PFSK-1 (cell line): ENCODE measurements around the gene MCRIP2.

Source experiments
- FOXP2 ChIP-seq: optimal IDR thresholded peaks from 2 replicates; pipeline ENCODE3; 2011; ENCODE audit warnings: borderline replicate concordance, control low read depth, inconsistent platforms; ENCODE audit not compliant: insufficient read depth; ENCODE audit errors: extremely low read length, extremely low read depth
- POLR2AphosphoS5 ChIP-seq: IDR thresholded peaks from 2 replicates; pipeline ENCODE4 v1.6.1; 2012; ENCODE audit warnings: low read depth, mild to moderate bottlenecking, control low read depth, low read length, moderate library complexity
- SIN3A ChIP-seq: IDR thresholded peaks from 2 replicates; pipeline ENCODE4 v1.6.1; 2012; ENCODE audit warnings: mild to moderate bottlenecking, low read length, moderate library complexity, borderline replicate concordance; ENCODE audit not compliant: insufficient read depth
- TAF1 ChIP-seq: IDR thresholded peaks from 2 replicates; pipeline ENCODE4 v1.6.1; 2012; ENCODE audit warnings: low read length, control low read depth, borderline replicate concordance; ENCODE audit not compliant: insufficient read depth
- TF ChIP-seq, protein P1 (sequence below), 2 experiments: IDR thresholded peaks; 2 replicates each; pipeline versions ENCODE4 v1.6.1 to v1.8.0; 2011 to 2012; ENCODE audit warnings: low read depth in 2 of 2, low read length in 2 of 2, control low read depth in 1 of 2, inconsistent platforms in 1 of 2, mild to moderate bottlenecking in 1 of 2, moderate library complexity in 1 of 2; ENCODE audit not compliant: insufficient read depth in 1 of 2

MCRIP2 gene

GRCh38 chr16:617855-618254 lies 23.8 kb upstream of the MCRIP2 start:
- TF ChIP-seq, protein P1, sequence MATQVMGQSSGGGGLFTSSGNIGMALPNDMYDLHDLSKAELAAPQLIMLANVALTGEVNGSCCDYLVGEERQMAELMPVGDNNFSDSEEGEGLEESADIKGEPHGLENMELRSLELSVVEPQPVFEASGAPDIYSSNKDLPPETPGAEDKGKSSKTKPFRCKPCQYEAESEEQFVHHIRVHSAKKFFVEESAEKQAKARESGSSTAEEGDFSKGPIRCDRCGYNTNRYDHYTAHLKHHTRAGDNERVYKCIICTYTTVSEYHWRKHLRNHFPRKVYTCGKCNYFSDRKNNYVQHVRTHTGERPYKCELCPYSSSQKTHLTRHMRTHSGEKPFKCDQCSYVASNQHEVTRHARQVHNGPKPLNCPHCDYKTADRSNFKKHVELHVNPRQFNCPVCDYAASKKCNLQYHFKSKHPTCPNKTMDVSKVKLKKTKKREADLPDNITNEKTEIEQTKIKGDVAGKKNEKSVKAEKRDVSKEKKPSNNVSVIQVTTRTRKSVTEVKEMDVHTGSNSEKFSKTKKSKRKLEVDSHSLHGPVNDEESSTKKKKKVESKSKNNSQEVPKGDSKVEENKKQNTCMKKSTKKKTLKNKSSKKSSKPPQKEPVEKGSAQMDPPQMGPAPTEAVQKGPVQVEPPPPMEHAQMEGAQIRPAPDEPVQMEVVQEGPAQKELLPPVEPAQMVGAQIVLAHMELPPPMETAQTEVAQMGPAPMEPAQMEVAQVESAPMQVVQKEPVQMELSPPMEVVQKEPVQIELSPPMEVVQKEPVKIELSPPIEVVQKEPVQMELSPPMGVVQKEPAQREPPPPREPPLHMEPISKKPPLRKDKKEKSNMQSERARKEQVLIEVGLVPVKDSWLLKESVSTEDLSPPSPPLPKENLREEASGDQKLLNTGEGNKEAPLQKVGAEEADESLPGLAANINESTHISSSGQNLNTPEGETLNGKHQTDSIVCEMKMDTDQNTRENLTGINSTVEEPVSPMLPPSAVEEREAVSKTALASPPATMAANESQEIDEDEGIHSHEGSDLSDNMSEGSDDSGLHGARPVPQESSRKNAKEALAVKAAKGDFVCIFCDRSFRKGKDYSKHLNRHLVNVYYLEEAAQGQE (IDR thresholded peaks at IDR 0.05; ENCODE audit: insufficient read depth in 1 of 2, low read depth in 2 of 2, low read length in 2 of 2), result no peak
- TF ChIP-seq TAF1 (no peak), SIN3A (no peak), FOXP2 (no peak), POLR2AphosphoS5 (no peak)

DNA sequence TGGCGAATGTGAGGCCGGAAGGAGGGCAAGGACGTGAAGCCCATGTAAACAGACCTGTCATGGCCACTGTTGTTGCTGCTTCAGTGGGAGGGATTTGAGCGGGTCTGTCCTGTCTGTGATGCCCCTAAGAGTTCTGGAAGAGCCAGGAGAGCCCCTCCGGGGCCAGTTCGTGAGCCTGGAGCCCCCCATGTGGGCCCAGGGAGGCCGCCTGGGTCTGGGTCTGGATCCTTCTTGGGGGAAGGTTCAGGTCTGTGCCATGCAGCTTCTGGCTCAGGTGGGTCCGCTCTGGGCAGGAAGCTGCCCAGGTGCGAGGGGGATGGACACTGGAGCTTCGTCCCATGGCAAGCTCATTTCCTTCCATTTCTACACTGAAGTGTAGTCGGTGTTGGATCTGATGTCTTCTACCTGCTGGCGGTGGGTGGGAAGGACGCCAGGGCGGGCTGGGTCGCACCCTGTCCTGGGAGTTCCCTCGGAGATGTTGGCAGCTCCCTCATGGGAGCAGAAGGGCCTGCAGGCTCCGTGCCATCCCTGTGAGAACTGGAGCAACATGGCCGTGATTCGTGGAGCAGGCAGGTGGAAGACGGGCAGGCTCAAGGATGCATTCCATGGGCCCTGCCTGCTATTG lies 22.0 kb upstream of the MCRIP2 start:
- no peak for TF ChIP-seq TAF1
- TF ChIP-seq, protein P1 (IDR thresholded peaks at IDR 0.05; ENCODE audit: insufficient read depth in 1 of 2, low read depth in 2 of 2, low read length in 2 of 2), result no peak
- TF ChIP-seq FOXP2, result no peak
- TF ChIP-seq POLR2AphosphoS5, result no peak
- TF ChIP-seq SIN3A, result no peak

- TF ChIP-seq FOXP2, result no peak
- TF ChIP-seq POLR2AphosphoS5, result no peak
- TF ChIP-seq SIN3A, result no peak
- TF ChIP-seq, protein P1 (IDR thresholded peaks at IDR 0.05; ENCODE audit: insufficient read depth in 1 of 2, low read depth in 2 of 2, low read length in 2 of 2), result no peak
- no peak for TF ChIP-seq TAF1
These were observed 20.7 kb upstream of the MCRIP2 start for GRCh38 chr16:620700-621525.

GRCh38 chr16:621526-622105 lies 20.0 kb upstream of the MCRIP2 start:
- no peak for TF ChIP-seq SIN3A
- no peak for TF ChIP-seq TAF1
- TF ChIP-seq, protein P1 (IDR thresholded peaks at IDR 0.05; ENCODE audit: insufficient read depth in 1 of 2, low read depth in 2 of 2, low read length in 2 of 2), result no peak
- TF ChIP-seq FOXP2, result no peak
- TF ChIP-seq POLR2AphosphoS5, result no peak
